ENCODE data around the gene R3HCC1L. TPM values are rescaled to one million over a fixed set of nuclear protein-coding genes. Genes with fewer than 3 reads are reported as not detected.

Gene R3HCC1L
- total and polyA plus RNA-seq, 10 of the 15 experiments (the other 5 are each of a cell fraction or from before 2014, with no cell fraction given): 11.3 to 20.3 (median 15.3) TPM

GRCh38 chr10:98158576-98158975 is 24.1 kb downstream of the R3HCC1L start (continued):
- TF ChIP-seq NKRF (conservative IDR thresholded peaks at IDR 0.05) (no peak), ZNF24 (IDR thresholded peaks at IDR 0.05) (no peak), HDGF (IDR thresholded peaks at IDR 0.05) (no peak), NRF1 (conservative IDR thresholded peaks at IDR 0.05; ENCODE audit: low read depth, low read length) (no peak), SREBF2 (IDR thresholded peaks at IDR 0.05; ENCODE audit: low read length) (no peak), POLR2AphosphoS2 (IDR thresholded peaks at IDR 0.05; ENCODE audit: low read depth, low read length) (no peak), SP1 (IDR thresholded peaks at IDR 0.05; ENCODE audit: low read depth, low read length) (no peak)

GRCh38 chr10:98163941-98164340 is 29.5 kb downstream of the R3HCC1L start:
- ATAC-seq (no peak), DNase-seq (ENCODE audit: low read depth, low spot score) (no peak), FAIRE-seq (no peak)
- no peak overlapping the region for H2AFZ ChIP-seq (ENCODE audit: control insufficient read depth, low read depth, low read length)
- no peaks in the 10 kb centered on the region for H3K79me2 ChIP-seq (ENCODE audit: control insufficient read depth, insufficient read depth, low read length)
- no peak overlapping the region for H3K9ac ChIP-seq (ENCODE audit: control insufficient read depth, insufficient read depth, low read length)
- H3K4me1 ChIP-seq (ENCODE audit: control insufficient read depth, insufficient read depth, low read length): peaks cover 22% of the 10 kb centered on the region
- POLR2A ChIA-PET: no interaction called here
- H3K27ac ChIP-seq (ENCODE audit: control insufficient read depth, insufficient read depth): no peak overlapping the region
- in situ Hi-C loops (cut with MboI): no loop called here
- no peaks in the 10 kb centered on the region for H3K27me3 ChIP-seq (replicated peaks in 1 of 2; ENCODE audit: control insufficient read depth in 2 of 2, insufficient read depth in 2 of 2, low read length in 1 of 2)
- peaks cover 3% of the 10 kb centered on the region; the same call in 1 of the 2 replicates for H4K20me1 ChIP-seq (ENCODE audit: control insufficient read depth, insufficient read depth)
- peaks cover 3 to 21% of the 10 kb centered on the region in 2 experiments for H3K36me3 ChIP-seq (ENCODE audit: control insufficient read depth in 2 of 2, insufficient read depth in 2 of 2, low read length in 1 of 2)
- RAD21 ChIA-PET (ENCODE audit: unreplicated experiment): no interaction called here
- CTCF ChIA-PET: interaction anchor here (1.2 to 1.7 kb wide), 3 partner anchors 13 to 30 kb away, joined by 4 to 6 read pairs (median 4); partner anchors contain the start of gene R3HCC1L
- no peak overlapping the region for H3K4me2 ChIP-seq (ENCODE audit: control insufficient read depth, insufficient read depth)
- no TSS peak for BruUV-seq (replicated peaks)
- SMC1A ChIA-PET (ENCODE audit: uncharacterized antibody, unreplicated experiment): interaction anchor here (0.7 to 1.4 kb wide), 2 partner anchors 9 to 26 kb away, joined by 3 read pairs; no protein-coding TSS in a partner anchor
- intact Hi-C loops (cut with micrococcal nuclease; ENCODE audit: unreplicated experiment): no loop called here
- 86% methylated on average over 5 of the region's 5 CpGs for WGBS (ENCODE audit: insufficient coverage, insufficient replicate concordance, low lambda C conversion rate, missing lambda C conversion rate)
- H3K9me3 ChIP-seq (replicated peaks; ENCODE audit: control insufficient read depth, insufficient read depth, low read length): no peaks in the 10 kb centered on the region
- no peak overlapping the region for H3K4me3 ChIP-seq
- TF ChIP-seq USF2 (IDR thresholded peaks at IDR 0.05; ENCODE audit: borderline replicate concordance, low read depth, low read length) (no peak), SMC3 (IDR thresholded peaks at IDR 0.05; ENCODE audit: borderline replicate concordance, low read length) (no peak), CEBPB (IDR thresholded peaks at IDR 0.05; ENCODE audit: borderline replicate concordance in 1 of 2, low read depth in 2 of 2, low read length in 2 of 2) (no peak), RELB (IDR thresholded peaks at IDR 0.05; ENCODE audit: low read depth) (no peak), NFIC (IDR thresholded peaks at IDR 0.05; ENCODE audit: low read depth, low read length) (no peak), NR2C2 (IDR thresholded peaks at IDR 0.05; ENCODE audit: borderline replicate concordance, control insufficient read depth, insufficient read length, low read depth) (no peak), FOXM1 (IDR thresholded peaks at IDR 0.05; ENCODE audit: low read depth, low read length) (no peak), MAX (IDR thresholded peaks at IDR 0.05; ENCODE audit: low read depth, low read length) (no peak), ZBTB33 (IDR thresholded peaks at IDR 0.05) (no peak), TCF7 (IDR thresholded peaks at IDR 0.05; ENCODE audit: borderline replicate concordance) (no peak), NR2F1 (conservative IDR thresholded peaks at IDR 0.05) (no peak)
